HepG2 (cell line): ENCODE results near the gene FKBP10. TPM values are rescaled to one million over a fixed set of nuclear protein-coding genes. Genes with fewer than 3 reads are reported as not detected.

Source experiments
- EHMT2 ChIP-seq: fragments of 200-600 bp; sonication (generic); IDR thresholded peaks from 2 replicates; pipeline ENCODE4 v1.7.0; 2017; ENCODE audit warnings: antibody characterized with exemption, low read depth, low read length, borderline replicate concordance
- HOXA5 ChIP-seq: sonication (generic); formaldehyde crosslinking; IDR thresholded peaks from 2 replicates; pipeline ENCODE4 v1.4.0; 2020; ENCODE audit warnings: missing genetic modification reagents
- HOXD1 ChIP-seq: sonication (generic); formaldehyde crosslinking; IDR thresholded peaks from 2 replicates; pipeline ENCODE4 v1.5.0; 2020; ENCODE audit warnings: missing genetic modification reagents
- ISL2 ChIP-seq: sonication (generic); formaldehyde crosslinking; IDR thresholded peaks from 2 replicates; pipeline ENCODE4 v1.5.0; 2020; ENCODE audit warnings: missing genetic modification reagents
- MZF1 ChIP-seq: sonication (generic); formaldehyde crosslinking; IDR thresholded peaks from 2 replicates; pipeline ENCODE4 v1.8.1; 2023; ENCODE audit warnings: mild to moderate bottlenecking, missing genetic modification reagents, borderline replicate concordance
- SP5 ChIP-seq: IDR thresholded peaks from 2 replicates; pipeline ENCODE4 v1.6.1; 2016; ENCODE audit warnings: low read depth, borderline replicate concordance
- SRSF4 ChIP-seq: fragments of 200-400 bp; formaldehyde crosslinking; IDR thresholded peaks from one replicate; pipeline ENCODE4 v1.6.1; 2018; ENCODE audit warnings: mild to moderate bottlenecking, low read depth, low read length, moderate library complexity; ENCODE audit not compliant: poor library complexity, severe bottlenecking
- SSRP1 ChIP-seq: IDR thresholded peaks from 2 replicates; pipeline ENCODE4 v1.6.1; 2016; ENCODE audit warnings: control low read depth
- STAG1 ChIP-seq: sonication (generic); formaldehyde crosslinking; IDR thresholded peaks from 2 replicates; pipeline ENCODE4 v1.4.0; 2020; ENCODE audit warnings: missing genetic modification reagents
- ZFY ChIP-seq: sonication (generic); formaldehyde crosslinking; IDR thresholded peaks from 2 replicates; pipeline ENCODE4 v1.4.0; 2020; ENCODE audit warnings: missing genetic modification reagents
- ZNF143 ChIP-seq: sonication (generic); formaldehyde crosslinking; IDR thresholded peaks from 2 replicates; pipeline ENCODE4 v1.4.0; 2020; ENCODE audit warnings: missing genetic modification reagents
- ZNF383 ChIP-seq: sonication (generic); formaldehyde crosslinking; IDR thresholded peaks from 2 replicates; pipeline ENCODE4 v1.4.0; 2020; ENCODE audit warnings: missing genetic modification reagents, mild to moderate bottlenecking, borderline replicate concordance
- ZNF549 ChIP-seq: sonication (generic); formaldehyde crosslinking; IDR thresholded peaks from 2 replicates; pipeline ENCODE4 v1.5.0; 2020; ENCODE audit warnings: missing genetic modification reagents
- ZNF709 ChIP-seq: sonication (generic); formaldehyde crosslinking; IDR thresholded peaks from 2 replicates; pipeline ENCODE4 v1.5.0; 2020; ENCODE audit warnings: mild to moderate bottlenecking, missing genetic modification reagents
- ZNF766 ChIP-seq: sonication (generic); formaldehyde crosslinking; IDR thresholded peaks from 2 replicates; pipeline ENCODE4 v1.5.0; 2020; ENCODE audit warnings: missing genetic modification reagents, borderline replicate concordance
- ZNF792 ChIP-seq: IDR thresholded peaks from 2 replicates; pipeline ENCODE4 v1.6.1; 2016
- ZNF883 ChIP-seq: sonication (generic); formaldehyde crosslinking; IDR thresholded peaks from 2 replicates; pipeline ENCODE4 v1.5.1; 2020; ENCODE audit warnings: mild to moderate bottlenecking, missing genetic modification reagents; ENCODE audit errors: not compliant biosample characterization
- polyA plus RNA-seq, 8 experiments: library from polyadenylated mRNA; depleted of rRNA in 3 of 8; stranded (reverse) in 7 of 8; unstranded in 1 of 8; fragments of >200 nt; fragmentation: Illumina TruSeq in 4 of 8; extraction: Trizol in 4 of 8; gene quantifications; 2 replicates each; pipeline versions ENCODE4 v1.2.1 to v1.2.3, GENCODE V29; 2011 to 2016; ENCODE audit warnings: low read depth in 4 of 8, missing spikeins in 1 of 8, mixed read lengths in 1 of 8; ENCODE audit not compliant: insufficient read depth in 1 of 8
- total RNA-seq, 5 experiments: library from RNA; depleted of rRNA; stranded (reverse); fragments of >200 nt; fragmentation: Illumina TruSeq; extraction: Trizol; gene quantifications; 2 replicates each; pipeline ENCODE4 v1.2.3, GENCODE V29; 2016; ENCODE audit warnings: low read depth in 1 of 5
- TF ChIP-seq, protein P1 (sequence below): sonication (generic); formaldehyde crosslinking; IDR thresholded peaks from 2 replicates; pipeline ENCODE4 v1.4.0; 2020; ENCODE audit warnings: missing genetic modification reagents
- TF ChIP-seq, protein P2 (sequence below): sonication (generic); formaldehyde crosslinking; IDR thresholded peaks from 2 replicates; pipeline ENCODE4 v1.4.0; 2020; ENCODE audit warnings: mild to moderate bottlenecking, missing genetic modification reagents
- TF ChIP-seq, protein P3 (sequence below): sonication (generic); formaldehyde crosslinking; conservative IDR thresholded peaks from 2 replicates; pipeline ENCODE4 v1.8.0; 2022; ENCODE audit warnings: mild to moderate bottlenecking, moderate library complexity, missing genetic modification reagents
- TF ChIP-seq, protein P4 (sequence below): sonication (generic); formaldehyde crosslinking; IDR thresholded peaks from 2 replicates; pipeline ENCODE4 v1.8.0; 2022; ENCODE audit warnings: mild to moderate bottlenecking, missing genetic modification reagents, borderline replicate concordance
- TF ChIP-seq, protein P5 (sequence below): sonication (generic); formaldehyde crosslinking; IDR thresholded peaks from 2 replicates; pipeline ENCODE4 v1.5.0; 2020; ENCODE audit warnings: mild to moderate bottlenecking, low read depth, missing genetic modification reagents, borderline replicate concordance
- TF ChIP-seq, protein P6 (sequence below): sonication (generic); formaldehyde crosslinking; IDR thresholded peaks from 2 replicates; pipeline ENCODE4 v1.5.1; 2020; ENCODE audit warnings: mild to moderate bottlenecking, missing genetic modification reagents, moderate library complexity

Gene FKBP10
- total and polyA plus RNA-seq, 2 of the 13 experiments (the other 11 are each of a cell fraction or from before 2014, with no cell fraction given), result 149 to 573 TPM

DNA sequence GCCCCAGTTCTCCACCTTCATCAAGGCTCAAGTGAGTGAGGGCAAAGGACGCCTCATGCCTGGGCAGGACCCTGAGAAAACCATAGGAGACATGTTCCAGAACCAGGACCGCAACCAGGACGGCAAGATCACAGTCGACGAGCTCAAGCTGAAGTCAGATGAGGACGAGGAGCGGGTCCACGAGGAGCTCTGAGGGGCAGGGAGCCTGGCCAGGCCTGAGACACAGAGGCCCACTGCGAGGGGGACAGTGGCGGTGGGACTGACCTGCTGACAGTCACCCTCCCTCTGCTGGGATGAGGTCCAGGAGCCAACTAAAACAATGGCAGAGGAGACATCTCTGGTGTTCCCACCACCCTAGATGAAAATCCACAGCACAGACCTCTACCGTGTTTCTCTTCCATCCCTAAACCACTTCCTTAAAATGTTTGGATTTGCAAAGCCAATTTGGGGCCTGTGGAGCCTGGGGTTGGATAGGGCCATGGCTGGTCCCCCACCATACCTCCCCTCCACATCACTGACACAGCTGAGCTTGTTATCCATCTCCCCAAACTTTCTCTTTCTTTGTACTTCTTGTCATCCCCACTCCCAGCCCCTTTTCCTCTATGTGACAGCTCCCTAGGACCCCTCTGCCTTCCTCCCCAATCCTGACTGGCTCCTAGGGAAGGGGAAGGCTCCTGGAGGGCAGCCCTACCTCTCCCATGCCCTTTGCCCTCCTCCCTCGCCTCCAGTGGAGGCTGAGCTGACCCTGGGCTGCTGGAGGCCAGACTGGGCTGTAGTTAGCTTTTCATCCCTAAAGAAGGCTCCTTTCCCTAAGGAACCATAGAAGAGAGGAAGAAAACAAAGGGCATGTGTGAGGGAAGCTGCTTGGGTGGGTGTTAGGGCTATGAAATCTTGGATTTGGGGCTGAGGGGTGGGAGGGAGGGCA, 9.7 kb downstream of the FKBP10 start (continued):
- TF ChIP-seq ZNF883 (CRISPR knock-in tag) (no peak), ISL2 (CRISPR knock-in tag) (no peak), HOXA5 (CRISPR knock-in tag) (no peak), STAG1 (CRISPR knock-in tag) (no peak), ZNF549 (CRISPR knock-in tag) (no peak), ZNF383 (CRISPR knock-in tag) (no peak), MZF1 (CRISPR knock-in tag) (no peak), HOXD1 (CRISPR knock-in tag) (no peak), ZNF792 (CRISPR knock-in tag) (no peak), ZNF766 (CRISPR knock-in tag) (no peak), SRSF4 (no peak), EHMT2 (no peak), ZFY (CRISPR knock-in tag) (0 out of 2 replicates have a peak, but pooled peaks have one; percentile 20), SP5 (CRISPR knock-in tag) (no peak), ZNF709 (no peak), SSRP1 (CRISPR knock-in tag) (no peak), ZNF143 (CRISPR knock-in tag) (no peak)
- TF ChIP-seq, protein P1, sequence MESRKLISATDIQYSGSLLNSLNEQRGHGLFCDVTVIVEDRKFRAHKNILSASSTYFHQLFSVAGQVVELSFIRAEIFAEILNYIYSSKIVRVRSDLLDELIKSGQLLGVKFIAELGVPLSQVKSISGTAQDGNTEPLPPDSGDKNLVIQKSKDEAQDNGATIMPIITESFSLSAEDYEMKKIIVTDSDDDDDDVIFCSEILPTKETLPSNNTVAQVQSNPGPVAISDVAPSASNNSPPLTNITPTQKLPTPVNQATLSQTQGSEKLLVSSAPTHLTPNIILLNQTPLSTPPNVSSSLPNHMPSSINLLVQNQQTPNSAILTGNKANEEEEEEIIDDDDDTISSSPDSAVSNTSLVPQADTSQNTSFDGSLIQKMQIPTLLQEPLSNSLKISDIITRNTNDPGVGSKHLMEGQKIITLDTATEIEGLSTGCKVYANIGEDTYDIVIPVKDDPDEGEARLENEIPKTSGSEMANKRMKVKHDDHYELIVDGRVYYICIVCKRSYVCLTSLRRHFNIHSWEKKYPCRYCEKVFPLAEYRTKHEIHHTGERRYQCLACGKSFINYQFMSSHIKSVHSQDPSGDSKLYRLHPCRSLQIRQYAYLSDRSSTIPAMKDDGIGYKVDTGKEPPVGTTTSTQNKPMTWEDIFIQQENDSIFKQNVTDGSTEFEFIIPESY (CRISPR knock-in tag), result no peak
- TF ChIP-seq, protein P2, sequence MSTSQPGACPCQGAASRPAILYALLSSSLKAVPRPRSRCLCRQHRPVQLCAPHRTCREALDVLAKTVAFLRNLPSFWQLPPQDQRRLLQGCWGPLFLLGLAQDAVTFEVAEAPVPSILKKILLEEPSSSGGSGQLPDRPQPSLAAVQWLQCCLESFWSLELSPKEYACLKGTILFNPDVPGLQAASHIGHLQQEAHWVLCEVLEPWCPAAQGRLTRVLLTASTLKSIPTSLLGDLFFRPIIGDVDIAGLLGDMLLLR (CRISPR knock-in tag), result no peak
- TF ChIP-seq, protein P3, sequence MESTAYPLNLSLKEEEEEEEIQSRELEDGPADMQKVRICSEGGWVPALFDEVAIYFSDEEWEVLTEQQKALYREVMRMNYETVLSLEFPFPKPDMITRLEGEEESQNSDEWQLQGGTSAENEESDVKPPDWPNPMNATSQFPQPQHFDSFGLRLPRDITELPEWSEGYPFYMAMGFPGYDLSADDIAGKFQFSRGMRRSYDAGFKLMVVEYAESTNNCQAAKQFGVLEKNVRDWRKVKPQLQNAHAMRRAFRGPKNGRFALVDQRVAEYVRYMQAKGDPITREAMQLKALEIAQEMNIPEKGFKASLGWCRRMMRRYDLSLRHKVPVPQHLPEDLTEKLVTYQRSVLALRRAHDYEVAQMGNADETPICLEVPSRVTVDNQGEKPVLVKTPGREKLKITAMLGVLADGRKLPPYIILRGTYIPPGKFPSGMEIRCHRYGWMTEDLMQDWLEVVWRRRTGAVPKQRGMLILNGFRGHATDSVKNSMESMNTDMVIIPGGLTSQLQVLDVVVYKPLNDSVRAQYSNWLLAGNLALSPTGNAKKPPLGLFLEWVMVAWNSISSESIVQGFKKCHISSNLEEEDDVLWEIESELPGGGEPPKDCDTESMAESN, result no peak
- TF ChIP-seq, protein P4, sequence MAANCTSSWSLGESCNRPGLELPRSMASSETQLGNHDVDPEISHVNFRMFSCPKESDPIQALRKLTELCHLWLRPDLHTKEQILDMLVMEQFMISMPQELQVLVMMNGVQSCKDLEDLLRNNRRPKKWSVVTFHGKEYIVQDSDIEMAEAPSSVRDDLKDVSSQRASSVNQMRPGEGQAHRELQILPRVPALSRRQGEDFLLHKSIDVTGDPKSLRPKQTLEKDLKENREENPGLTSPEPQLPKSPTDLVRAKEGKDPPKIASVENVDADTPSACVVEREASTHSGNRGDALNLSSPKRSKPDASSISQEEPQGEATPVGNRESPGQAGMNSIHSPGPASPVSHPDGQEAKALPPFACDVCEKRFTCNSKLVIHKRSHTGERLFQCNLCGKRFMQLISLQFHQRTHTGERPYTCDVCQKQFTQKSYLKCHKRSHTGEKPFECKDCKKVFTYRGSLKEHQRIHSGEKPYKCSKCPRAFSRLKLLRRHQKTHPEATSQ (CRISPR knock-in tag), result no peak
- TF ChIP-seq, protein P5, sequence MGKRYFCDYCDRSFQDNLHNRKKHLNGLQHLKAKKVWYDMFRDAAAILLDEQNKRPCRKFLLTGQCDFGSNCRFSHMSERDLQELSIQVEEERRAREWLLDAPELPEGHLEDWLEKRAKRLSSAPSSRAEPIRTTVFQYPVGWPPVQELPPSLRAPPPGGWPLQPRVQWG (CRISPR knock-in tag), result no peak
- TF ChIP-seq, protein P6, sequence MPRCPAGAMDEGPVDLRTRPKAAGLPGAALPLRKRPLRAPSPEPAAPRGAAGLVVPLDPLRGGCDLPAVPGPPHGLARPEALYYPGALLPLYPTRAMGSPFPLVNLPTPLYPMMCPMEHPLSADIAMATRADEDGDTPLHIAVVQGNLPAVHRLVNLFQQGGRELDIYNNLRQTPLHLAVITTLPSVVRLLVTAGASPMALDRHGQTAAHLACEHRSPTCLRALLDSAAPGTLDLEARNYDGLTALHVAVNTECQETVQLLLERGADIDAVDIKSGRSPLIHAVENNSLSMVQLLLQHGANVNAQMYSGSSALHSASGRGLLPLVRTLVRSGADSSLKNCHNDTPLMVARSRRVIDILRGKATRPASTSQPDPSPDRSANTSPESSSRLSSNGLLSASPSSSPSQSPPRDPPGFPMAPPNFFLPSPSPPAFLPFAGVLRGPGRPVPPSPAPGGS (CRISPR knock-in tag), result peak; percentile 47; the same call in 1 of the 2 replicates
